ENCODE results near the gene SH3PXD2B.

DNA sequence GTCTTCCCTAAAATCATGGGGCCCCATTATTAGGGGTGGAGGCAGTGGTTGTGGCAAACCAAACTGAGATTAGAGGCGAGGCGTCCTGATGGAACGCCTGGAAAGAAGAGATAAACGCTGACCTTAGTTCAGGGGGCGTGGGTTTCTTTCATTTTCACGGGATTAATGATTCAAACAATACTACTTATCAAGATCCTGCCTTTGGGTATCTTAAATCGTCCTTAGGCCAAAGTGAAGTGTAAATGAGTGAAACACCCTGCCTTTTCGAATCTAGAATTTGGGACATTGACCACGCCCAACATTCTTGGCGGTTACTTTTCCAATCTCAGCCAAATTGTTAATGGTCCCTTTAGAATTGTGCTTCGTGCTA lies 169.7 kb downstream of the SH3PXD2B start:
- TF ChIP-seq, protein P1, sequence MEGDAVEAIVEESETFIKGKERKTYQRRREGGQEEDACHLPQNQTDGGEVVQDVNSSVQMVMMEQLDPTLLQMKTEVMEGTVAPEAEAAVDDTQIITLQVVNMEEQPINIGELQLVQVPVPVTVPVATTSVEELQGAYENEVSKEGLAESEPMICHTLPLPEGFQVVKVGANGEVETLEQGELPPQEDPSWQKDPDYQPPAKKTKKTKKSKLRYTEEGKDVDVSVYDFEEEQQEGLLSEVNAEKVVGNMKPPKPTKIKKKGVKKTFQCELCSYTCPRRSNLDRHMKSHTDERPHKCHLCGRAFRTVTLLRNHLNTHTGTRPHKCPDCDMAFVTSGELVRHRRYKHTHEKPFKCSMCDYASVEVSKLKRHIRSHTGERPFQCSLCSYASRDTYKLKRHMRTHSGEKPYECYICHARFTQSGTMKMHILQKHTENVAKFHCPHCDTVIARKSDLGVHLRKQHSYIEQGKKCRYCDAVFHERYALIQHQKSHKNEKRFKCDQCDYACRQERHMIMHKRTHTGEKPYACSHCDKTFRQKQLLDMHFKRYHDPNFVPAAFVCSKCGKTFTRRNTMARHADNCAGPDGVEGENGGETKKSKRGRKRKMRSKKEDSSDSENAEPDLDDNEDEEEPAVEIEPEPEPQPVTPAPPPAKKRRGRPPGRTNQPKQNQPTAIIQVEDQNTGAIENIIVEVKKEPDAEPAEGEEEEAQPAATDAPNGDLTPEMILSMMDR (IDR thresholded peaks at IDR 0.05): no peak
- TF ChIP-seq POLR2AphosphoS5 (IDR thresholded peaks at IDR 0.05) (no peak), EP300 (IDR thresholded peaks at IDR 0.05) (no peak), POLR2A (IDR thresholded peaks at IDR 0.05) (no peak)

Data from stomach (tissue), 4 donors.